Measurements from ENCODE around the gene PPARD. TPM values are rescaled to one million over a fixed set of nuclear protein-coding genes. Genes with fewer than 3 reads are reported as not detected.

The PPARD gene
- total and polyA plus RNA-seq, 2 donors (not counting 1 experiment from before 2014, with no cell fraction given) = 14.8 to 16.3 TPM

GRCh38 chr6:35469751-35470662 lies 127.6 kb downstream of the PPARD start:
- Histone ChIP-seq H3K9me3 (ENCODE audit: control insufficient read depth, insufficient read depth, low read depth, low read length) (no peaks in the 10 kb centered on the region), H3K27me3 (ENCODE audit: control insufficient read depth, insufficient read depth, low read length) (no peaks in the 10 kb centered on the region), H4K20me1 (ENCODE audit: control insufficient read depth, extremely low read depth, insufficient read depth, low read length) (peaks cover 9% of the 10 kb centered on the region), H3K79me2 (ENCODE audit: control insufficient read depth, insufficient read depth, low read length) (peaks cover 28% of the 10 kb centered on the region), H3K36me3 (ENCODE audit: control insufficient read depth, insufficient read depth, low read length) (peaks cover 34% of the 10 kb centered on the region), H2AFZ (ENCODE audit: low read length) (no peak overlapping the region), H3K4me3 (replicated peaks in 1 of 4; ENCODE audit: control extremely low read depth in 1 of 4, insufficient read depth in 1 of 4, low read depth in 3 of 4, low read length in 4 of 4) (peak overlapping the region; percentile 77 to 97 (median 95)), H3K27ac (ENCODE audit: insufficient read depth, low read length) (peak overlapping the region; percentile 94), H3K4me2 (ENCODE audit: extremely low read depth, insufficient read depth, low read length) (peak overlapping the region; percentile 92), H3K4me1 (ENCODE audit: control insufficient read depth, extremely low read depth, insufficient read depth, low read length) (peaks cover 13% of the 10 kb centered on the region), H3K9ac (ENCODE audit: insufficient read depth, low read length) (peak overlapping the region; percentile 95)
- TF ChIP-seq EZH2 (IDR thresholded peaks at IDR 0.05; ENCODE audit: low read length, missing control alignments) (no peak), CTCF (conservative IDR thresholded peaks at IDR 0.05 in 1 of 2, IDR thresholded peaks at IDR 0.05 in 1 of 2; ENCODE audit: low read depth in 1 of 2, low read length in 2 of 2) (no peak)
- DNase-seq (ENCODE audit: low read depth in 2 of 2) = peak in 1 of 2 donors; percentile 34

DNA sequence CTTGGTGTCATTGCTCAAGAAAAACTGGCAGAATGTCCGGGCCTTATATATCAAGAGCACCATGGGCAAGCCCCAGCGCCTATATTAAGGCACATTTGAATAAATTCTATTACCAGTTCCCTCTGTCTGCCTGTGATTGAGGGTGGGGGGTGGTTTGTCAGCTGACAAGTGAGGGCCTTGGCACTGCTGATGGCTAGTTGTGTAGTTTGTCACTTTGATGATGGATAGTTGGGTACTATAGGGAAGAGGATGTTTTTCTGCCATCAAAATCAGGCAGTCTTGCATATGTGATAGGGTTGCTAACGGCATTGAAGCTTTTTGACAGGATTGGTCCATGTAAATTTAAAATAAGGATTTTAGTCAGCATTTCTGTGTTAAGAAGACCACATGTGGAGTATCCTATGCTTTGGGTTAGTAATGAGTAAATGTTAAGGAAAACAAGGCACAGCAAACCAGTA lies 128.3 kb downstream of the PPARD start:
- no peak for DNase-seq (ENCODE audit: low read depth in 2 of 2)
- Histone ChIP-seq H3K27me3 (ENCODE audit: control insufficient read depth, insufficient read depth, low read length) (no peaks in the 10 kb centered on the region), H3K36me3 (ENCODE audit: control insufficient read depth, insufficient read depth, low read length) (peaks cover 39% of the 10 kb centered on the region), H3K4me1 (ENCODE audit: control insufficient read depth, extremely low read depth, insufficient read depth, low read length) (peaks cover 13% of the 10 kb centered on the region), H3K27ac (ENCODE audit: insufficient read depth, low read length) (no peak overlapping the region), H3K9ac (ENCODE audit: insufficient read depth, low read length) (no peak overlapping the region), H3K9me3 (ENCODE audit: control insufficient read depth, insufficient read depth, low read depth, low read length) (no peaks in the 10 kb centered on the region), H3K4me2 (ENCODE audit: extremely low read depth, insufficient read depth, low read length) (peak overlapping the region; percentile 92), H3K79me2 (ENCODE audit: control insufficient read depth, insufficient read depth, low read length) (peaks cover 28% of the 10 kb centered on the region), H3K4me3 (replicated peaks in 1 of 4; ENCODE audit: control extremely low read depth in 1 of 4, insufficient read depth in 1 of 4, low read depth in 3 of 4, low read length in 4 of 4) (peak overlapping the region; percentile 77 to 97 (median 95)), H2AFZ (ENCODE audit: low read length) (no peak overlapping the region), H4K20me1 (ENCODE audit: control insufficient read depth, extremely low read depth, insufficient read depth, low read length) (peaks cover 9% of the 10 kb centered on the region)
- no peak for TF ChIP-seq EZH2 (IDR thresholded peaks at IDR 0.05; ENCODE audit: low read length, missing control alignments)
- no peak for TF ChIP-seq CTCF (conservative IDR thresholded peaks at IDR 0.05 in 1 of 2, IDR thresholded peaks at IDR 0.05 in 1 of 2; ENCODE audit: low read depth in 1 of 2, low read length in 2 of 2)

GRCh38 chr6:35471836-35472345 lies 129.5 kb downstream of the PPARD start:
- Histone ChIP-seq H3K4me3 (replicated peaks in 1 of 4; ENCODE audit: control extremely low read depth in 1 of 4, insufficient read depth in 1 of 4, low read depth in 3 of 4, low read length in 4 of 4) (peak overlapping the region in 2 of 4 experiments; percentile 8 to 23), H3K79me2 (ENCODE audit: control insufficient read depth, insufficient read depth, low read length) (peaks cover 28% of the 10 kb centered on the region), H3K9ac (ENCODE audit: insufficient read depth, low read length) (no peak overlapping the region), H3K4me1 (ENCODE audit: control insufficient read depth, extremely low read depth, insufficient read depth, low read length) (peaks cover 13% of the 10 kb centered on the region), H2AFZ (ENCODE audit: low read length) (no peak overlapping the region), H3K27ac (ENCODE audit: insufficient read depth, low read length) (peak overlapping the region; percentile 58), H3K36me3 (ENCODE audit: control insufficient read depth, insufficient read depth, low read length) (peaks cover 39% of the 10 kb centered on the region), H3K27me3 (ENCODE audit: control insufficient read depth, insufficient read depth, low read length) (no peaks in the 10 kb centered on the region), H3K4me2 (ENCODE audit: extremely low read depth, insufficient read depth, low read length) (peak overlapping the region; percentile 20), H4K20me1 (ENCODE audit: control insufficient read depth, extremely low read depth, insufficient read depth, low read length) (peaks cover 9% of the 10 kb centered on the region), H3K9me3 (ENCODE audit: control insufficient read depth, insufficient read depth, low read depth, low read length) (no peaks in the 10 kb centered on the region)
- DNase-seq (ENCODE audit: low read depth in 2 of 2) = no peak
- TF ChIP-seq EZH2 (IDR thresholded peaks at IDR 0.05; ENCODE audit: low read length, missing control alignments) (no peak), CTCF (conservative IDR thresholded peaks at IDR 0.05 in 1 of 2, IDR thresholded peaks at IDR 0.05 in 1 of 2; ENCODE audit: low read depth in 1 of 2, low read length in 2 of 2) (no peak)
